GM19023 (cell line): ENCODE results near the gene LCLAT1.

Source experiments
- ATAC-seq: cut with Tn5 transposase; IDR thresholded peaks from one replicate; pipeline ENCODE4 v1.9.1; 2021; ENCODE audit warnings: mild to moderate bottlenecking, moderate library complexity; ENCODE audit not compliant: unreplicated experiment

Gene LCLAT1

GRCh38 chr2:30662268-30663131, 215.5 kb downstream of the LCLAT1 start:
- ATAC-seq: no peak

DNA sequence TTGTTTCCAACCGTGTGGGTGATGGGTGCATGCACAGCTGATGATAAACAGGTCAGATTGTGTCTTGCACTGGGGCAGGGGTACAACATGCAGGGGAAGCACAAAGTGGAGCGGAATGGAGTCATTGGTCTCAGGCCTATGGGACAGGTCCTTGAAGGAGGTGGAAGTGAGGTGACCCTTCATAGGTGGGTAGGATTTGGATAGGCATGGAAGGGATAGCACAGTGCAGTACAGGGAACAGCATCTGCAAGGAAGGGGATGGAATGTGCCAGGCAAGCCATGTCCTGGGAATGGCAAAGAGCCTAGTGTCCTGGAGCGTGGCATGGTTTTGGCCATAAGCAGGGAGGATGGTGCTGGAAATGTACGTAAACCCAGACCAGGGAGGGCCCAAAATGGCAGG, 216.3 kb downstream of the LCLAT1 start:
- no peak for ATAC-seq

- ATAC-seq: no peak
These were observed 216.8 kb downstream of the LCLAT1 start for GRCh38 chr2:30663806-30664205.

- no peak for ATAC-seq
These were observed 217.8 kb downstream of the LCLAT1 start for GRCh38 chr2:30664761-30665358.

DNA sequence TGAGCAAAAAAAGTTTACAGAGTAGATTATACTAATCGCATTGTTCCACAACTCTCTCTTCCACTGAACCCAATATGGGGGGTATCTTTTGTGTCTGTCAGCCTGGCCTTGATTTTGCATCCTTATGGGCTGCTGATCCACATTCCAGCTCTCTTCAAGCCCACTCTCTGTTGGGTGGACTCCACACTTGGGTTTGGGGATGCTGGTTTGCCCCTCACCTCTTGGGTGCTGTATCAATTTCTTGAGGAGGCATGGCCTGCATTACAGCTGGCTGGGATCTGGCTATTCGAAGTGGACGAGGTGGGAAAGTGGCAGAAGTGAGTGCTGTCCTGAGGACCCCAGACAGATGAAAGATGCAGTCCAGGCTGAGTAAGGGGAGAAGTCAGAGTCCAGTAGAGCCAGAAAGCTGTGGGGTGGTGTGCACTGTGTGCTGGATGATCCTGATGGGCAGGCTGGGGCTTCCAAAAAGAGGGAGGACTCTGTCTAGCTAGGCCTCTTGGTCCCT, 218.8 kb downstream of the LCLAT1 start:
- no peak for ATAC-seq

GRCh38 chr2:30666266-30666874, 219.3 kb downstream of the LCLAT1 start:
- no peak for ATAC-seq

- no peak for ATAC-seq
These were observed 223.4 kb downstream of the LCLAT1 start for GRCh38 chr2:30670453-30670852.

DNA sequence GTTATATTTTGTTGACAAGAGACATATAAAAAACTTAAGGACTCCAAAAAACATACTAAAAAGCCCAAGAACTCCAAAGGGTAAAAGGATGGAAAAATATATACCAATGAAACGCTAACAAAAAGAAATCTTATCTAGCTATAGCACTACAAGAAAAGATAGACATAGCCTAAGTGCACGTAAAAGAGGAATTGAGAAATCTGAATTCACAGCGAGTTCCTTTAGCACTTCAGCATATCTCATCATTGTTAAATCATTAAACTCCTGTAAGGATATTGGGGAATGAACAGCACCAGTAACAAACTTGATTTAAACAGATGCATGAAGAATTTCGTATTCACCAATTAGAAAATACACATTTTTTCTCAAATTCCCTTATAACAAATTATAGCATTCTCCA, 226.1 kb downstream of the LCLAT1 start:
- no peak for ATAC-seq

DNA sequence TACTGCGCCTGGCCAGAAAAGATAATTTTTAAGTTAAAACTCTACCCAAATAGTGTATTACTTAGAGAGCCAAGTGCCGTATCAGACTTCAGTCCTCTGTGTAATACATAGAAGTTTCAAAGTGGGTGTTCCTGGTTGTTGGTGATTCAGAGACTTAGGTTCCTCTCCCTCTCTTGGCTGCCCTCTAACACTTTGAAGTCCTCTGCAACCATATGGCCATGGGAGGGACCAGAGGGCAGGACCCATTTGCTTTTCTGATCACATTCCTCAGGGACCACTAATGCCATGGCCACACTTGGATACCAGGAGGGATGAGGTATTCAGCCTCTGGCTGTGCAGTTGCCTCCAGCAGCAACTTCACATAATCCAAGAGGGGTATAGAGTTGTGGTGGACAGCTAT, 228.7 kb downstream of the LCLAT1 start:
- no peak for ATAC-seq

DNA sequence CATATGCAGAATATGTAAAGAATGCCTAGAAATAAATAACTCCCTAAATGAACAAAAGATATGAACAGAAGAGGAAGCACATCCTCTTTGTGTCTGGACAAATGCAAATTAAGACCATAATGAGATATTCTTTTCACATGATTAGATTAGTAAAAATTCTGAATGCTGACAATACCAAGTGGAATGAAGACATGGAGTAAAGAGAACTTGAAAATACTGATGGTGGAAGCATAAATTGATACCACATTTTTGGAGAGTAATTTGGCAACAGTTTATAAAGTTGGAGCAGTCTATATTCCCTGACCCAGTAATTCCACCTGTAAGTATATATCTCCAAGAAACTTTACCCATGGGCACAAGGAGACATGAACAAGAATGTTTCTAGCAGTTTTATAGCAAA, 230.2 kb downstream of the LCLAT1 start:
- ATAC-seq: no peak

DNA sequence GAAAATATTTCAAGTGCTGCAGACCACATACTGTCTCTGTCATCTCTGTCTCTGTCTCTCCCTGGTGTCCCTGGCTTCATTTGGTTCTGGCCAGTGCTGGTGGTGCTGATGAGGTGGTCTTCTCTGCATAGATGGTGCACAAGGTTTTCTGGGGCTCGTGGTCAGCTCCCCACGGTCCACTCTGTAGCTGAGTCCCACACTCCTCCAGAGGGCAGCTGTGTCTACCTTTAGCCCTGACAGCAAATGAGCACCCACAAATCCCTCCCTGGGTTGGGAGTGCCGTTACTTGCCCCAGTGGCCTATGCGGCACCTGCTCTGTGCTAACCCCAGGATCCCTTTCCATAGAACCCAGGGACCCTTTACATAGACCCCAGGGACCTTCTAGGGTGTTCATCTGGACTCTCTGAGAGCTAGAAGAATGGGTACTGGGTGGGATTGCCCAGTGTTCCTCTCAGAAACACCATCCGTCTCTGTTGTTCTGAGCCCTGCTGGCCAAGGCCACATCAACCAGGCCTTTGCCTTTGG, 230.9 kb downstream of the LCLAT1 start:
- ATAC-seq: no peak

GRCh38 chr2:30678410-30679137, 231.5 kb downstream of the LCLAT1 start:
- no peak for ATAC-seq

DNA sequence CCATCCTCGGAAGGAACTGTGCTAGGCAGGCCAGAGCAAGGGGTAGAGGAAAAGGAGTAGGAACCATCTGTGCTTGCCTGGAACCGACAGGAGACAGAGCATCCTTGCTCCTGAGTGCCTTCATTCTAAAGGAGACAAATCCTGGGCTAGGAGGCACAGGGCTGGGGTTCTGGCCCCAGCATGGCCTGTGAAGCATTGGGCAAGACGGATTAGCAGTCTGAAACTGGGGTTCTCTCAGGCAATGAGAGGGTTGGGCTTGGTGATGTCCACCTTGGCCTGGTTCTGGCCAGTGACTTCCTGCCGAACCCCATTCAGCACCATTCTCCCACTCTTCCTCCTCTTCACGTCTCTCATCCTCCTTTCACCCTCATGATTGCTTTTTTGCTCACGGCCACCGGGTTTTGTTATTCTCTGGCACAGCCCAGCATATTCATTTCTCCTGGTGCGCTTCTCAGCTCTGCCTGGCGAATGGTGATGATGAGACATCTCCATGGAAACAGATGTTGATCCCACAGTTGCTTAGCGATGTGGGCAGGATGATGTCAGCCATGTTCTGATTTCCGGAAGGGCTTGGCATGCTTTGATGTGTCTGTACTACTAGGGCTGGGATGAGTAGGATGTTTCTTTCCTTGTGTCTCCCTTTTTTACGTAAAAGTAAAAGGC, 232.5 kb downstream of the LCLAT1 start:
- no peak for ATAC-seq

DNA sequence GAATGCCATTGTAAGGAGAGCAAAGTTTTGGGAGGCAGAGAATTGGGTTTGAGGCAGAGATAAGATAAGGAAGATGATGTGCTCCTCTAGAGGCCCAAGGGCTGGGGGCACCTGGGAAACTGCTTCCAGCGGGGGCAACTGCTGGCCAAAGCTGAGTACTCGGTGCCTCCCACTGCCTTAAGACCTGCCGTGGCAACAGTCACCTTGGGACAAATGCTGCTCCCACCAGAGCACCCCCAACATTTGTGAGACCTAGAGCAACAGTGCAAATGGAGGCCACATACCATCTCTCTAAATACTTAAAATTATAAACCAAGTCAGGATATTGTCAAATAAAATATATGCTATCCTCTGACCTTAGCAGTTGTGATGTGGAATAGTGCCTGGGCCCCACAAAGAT, 233.1 kb downstream of the LCLAT1 start:
- no peak for ATAC-seq

DNA sequence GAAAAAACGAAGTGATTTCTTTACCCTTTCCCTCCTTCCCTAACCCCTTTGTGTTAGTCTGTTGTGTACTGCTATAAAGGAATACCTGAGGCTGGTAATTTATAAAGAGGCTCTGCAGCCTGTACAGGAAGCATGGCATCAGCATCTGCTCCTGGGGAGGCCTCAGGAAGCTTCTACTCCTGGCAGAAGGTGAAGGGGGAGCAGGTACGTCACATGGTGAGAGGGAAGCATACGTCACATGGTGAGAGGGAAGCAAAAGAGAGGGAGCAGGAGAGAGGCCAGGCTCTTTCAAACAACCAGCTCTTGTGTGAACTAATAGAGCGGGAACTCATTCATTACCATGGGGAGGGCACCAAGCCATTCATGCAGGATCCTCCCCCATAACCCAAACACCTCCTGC, 234.0 kb downstream of the LCLAT1 start:
- no peak for ATAC-seq

- ATAC-seq: no peak
These were observed 236.3 kb downstream of the LCLAT1 start for GRCh38 chr2:30683236-30683956.

DNA sequence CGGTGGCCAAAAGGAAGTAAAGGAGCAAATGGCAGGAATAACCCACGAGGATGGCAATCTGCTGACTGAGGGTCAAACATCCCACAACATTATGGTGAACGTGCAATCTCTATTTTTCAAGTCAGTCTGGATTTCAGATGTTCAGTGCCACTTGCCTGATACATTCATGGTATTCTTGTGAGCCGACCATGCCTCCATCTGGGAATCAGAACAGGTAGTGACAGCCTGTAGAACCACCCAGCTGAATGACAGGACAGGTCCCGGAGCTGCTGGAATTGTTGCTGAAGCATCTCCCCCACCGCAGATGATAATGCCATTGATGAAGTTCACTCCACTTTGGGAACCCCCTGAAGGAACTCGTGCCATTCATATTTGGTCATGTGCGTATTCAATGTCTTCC, 237.0 kb downstream of the LCLAT1 start:
- no peak for ATAC-seq

- ATAC-seq: no peak
These were observed 237.5 kb downstream of the LCLAT1 start for GRCh38 chr2:30684516-30684915.

DNA sequence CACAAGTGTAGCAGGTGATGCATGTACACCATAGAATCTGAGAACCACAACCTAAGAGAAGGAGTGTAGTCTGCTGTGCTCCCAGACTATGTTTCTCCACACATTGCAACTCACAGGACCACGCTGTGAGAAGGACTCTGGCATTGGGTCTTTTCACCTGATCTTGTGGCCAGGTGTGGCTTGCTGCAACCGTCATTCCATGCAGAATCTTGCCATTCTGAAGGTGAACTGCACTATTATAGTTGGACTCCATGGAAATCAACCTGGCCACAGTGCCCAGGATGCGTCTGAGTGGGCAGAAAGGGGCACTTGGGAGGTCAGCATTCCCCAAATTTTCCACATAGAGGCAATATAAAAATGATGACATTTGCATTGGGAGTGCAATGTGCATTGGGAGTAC, 237.9 kb downstream of the LCLAT1 start:
- no peak for ATAC-seq

GRCh38 chr2:30686000-30686399, 239.0 kb downstream of the LCLAT1 start:
- no peak for ATAC-seq
